K562 (cell line): ENCODE data around the gene KCTD7. TPM values are rescaled to one million over a fixed set of nuclear protein-coding genes. Genes with fewer than 3 reads are reported as not detected.

ENCODE experiments used
- AFF4 ChIP-seq: sonication (generic); formaldehyde crosslinking; IDR thresholded peaks from 2 replicates; pipeline ENCODE4 v1.8.0; 2023; ENCODE audit warnings: mild to moderate bottlenecking, missing genetic modification reagents
- CHD7 ChIP-seq: fragments of 200-600 bp; sonication (generic); IDR thresholded peaks from one replicate; pipeline ENCODE4 v1.6.1; 2012; ENCODE audit warnings: mild to moderate bottlenecking, low read depth, low read length, inconsistent platforms
- ETS2 ChIP-seq: IDR thresholded peaks from 2 replicates; pipeline ENCODE4 v1.6.1; 2016; ENCODE audit warnings: borderline replicate concordance, missing genetic modification characterization, mild to moderate bottlenecking, moderate library complexity, missing compliant biosample characterization; ENCODE audit not compliant: poor library complexity, severe bottlenecking
- GATAD2A ChIP-seq: fragments of 450-650 bp; IDR thresholded peaks from 2 replicates; pipeline ENCODE4 v1.6.1; 2017
- HMGN3 ChIP-seq: IDR thresholded peaks from 2 replicates; pipeline ENCODE4 v1.6.1; 2011; ENCODE audit warnings: borderline replicate concordance, low read depth, mild to moderate bottlenecking, mixed read lengths, low read length; ENCODE audit not compliant: insufficient read length; ENCODE audit errors: extremely low read depth
- PYGO2 ChIP-seq: fragments of 450-650 bp; IDR thresholded peaks from 2 replicates; pipeline ENCODE4 v1.6.1; 2016; ENCODE audit warnings: mild to moderate bottlenecking, missing genetic modification characterization, moderate library complexity, missing compliant biosample characterization
- RBM15 ChIP-seq: fragments of 200-400 bp; formaldehyde crosslinking; IDR thresholded peaks from 2 replicates; pipeline ENCODE4 v1.6.1; 2018; ENCODE audit warnings: mild to moderate bottlenecking, low read length, moderate library complexity; ENCODE audit not compliant: insufficient read depth
- RCOR1 ChIP-seq, 2 experiments: IDR thresholded peaks; 2 replicates each; pipeline ENCODE4 v1.6.1; 2012; ENCODE audit warnings: low read depth in 2 of 2, low read length in 2 of 2, borderline replicate concordance in 1 of 2, improper control_type of control experiment in 1 of 2
- SNRNP70 ChIP-seq: fragments of 200-400 bp; formaldehyde crosslinking; optimal IDR thresholded peaks from 2 replicates; pipeline ENCODE3; 2017; ENCODE audit warnings: low read depth, low read length
- TCF7 ChIP-seq: sonication (generic); IDR thresholded peaks from 2 replicates; pipeline ENCODE4 v1.6.1; 2016; ENCODE audit warnings: antibody characterized with exemption, borderline replicate concordance
- YBX1 ChIP-seq: fragments of 450-650 bp; IDR thresholded peaks from 2 replicates; pipeline ENCODE4 v1.7.1; 2016; ENCODE audit warnings: mild to moderate bottlenecking
- ZNF133 ChIP-seq: fragments of 250-450 bp; sonication (Bioruptor Pico); IDR thresholded peaks from 2 replicates; pipeline ENCODE4 v1.4.0; 2020; ENCODE audit warnings: mild to moderate bottlenecking
- polyA plus RNA-seq, 8 experiments: library from polyadenylated mRNA; depleted of rRNA in 4 of 8; stranded (reverse) in 5 of 8; unstranded in 3 of 8; fragments of >200 nt; fragmentation: Nextera tagmentation in 2 of 8; fragmentation: Illumina TruSeq in 1 of 8; extraction: Ambion mirVana in 2 of 8; extraction: Trizol in 1 of 8; gene quantifications; 2 replicates each; pipeline versions ENCODE4 v1.2.1 to v1.2.3, GENCODE V29; 2011 to 2014; ENCODE audit warnings: inconsistent platforms in 1 of 8, missing spikeins in 1 of 8
- total RNA-seq, 7 experiments: library from RNA; depleted of rRNA in 6 of 7; stranded (reverse); fragments of >200 nt in 6 of 7; fragmentation: Illumina TruSeq in 2 of 7; extraction: Trizol in 2 of 7; gene quantifications; 2 replicates each; pipeline versions ENCODE4 v1.2.1 to v1.2.3, GENCODE V29; 2011 to 2021; ENCODE audit warnings: low replicate concordance in 1 of 7

Gene KCTD7
- total and polyA plus RNA-seq, 9 of the 15 experiments (the other 6 are each of a cell fraction or from before 2014, with no cell fraction given) = 1.5 to 26.0 (median 9.0) TPM

DNA sequence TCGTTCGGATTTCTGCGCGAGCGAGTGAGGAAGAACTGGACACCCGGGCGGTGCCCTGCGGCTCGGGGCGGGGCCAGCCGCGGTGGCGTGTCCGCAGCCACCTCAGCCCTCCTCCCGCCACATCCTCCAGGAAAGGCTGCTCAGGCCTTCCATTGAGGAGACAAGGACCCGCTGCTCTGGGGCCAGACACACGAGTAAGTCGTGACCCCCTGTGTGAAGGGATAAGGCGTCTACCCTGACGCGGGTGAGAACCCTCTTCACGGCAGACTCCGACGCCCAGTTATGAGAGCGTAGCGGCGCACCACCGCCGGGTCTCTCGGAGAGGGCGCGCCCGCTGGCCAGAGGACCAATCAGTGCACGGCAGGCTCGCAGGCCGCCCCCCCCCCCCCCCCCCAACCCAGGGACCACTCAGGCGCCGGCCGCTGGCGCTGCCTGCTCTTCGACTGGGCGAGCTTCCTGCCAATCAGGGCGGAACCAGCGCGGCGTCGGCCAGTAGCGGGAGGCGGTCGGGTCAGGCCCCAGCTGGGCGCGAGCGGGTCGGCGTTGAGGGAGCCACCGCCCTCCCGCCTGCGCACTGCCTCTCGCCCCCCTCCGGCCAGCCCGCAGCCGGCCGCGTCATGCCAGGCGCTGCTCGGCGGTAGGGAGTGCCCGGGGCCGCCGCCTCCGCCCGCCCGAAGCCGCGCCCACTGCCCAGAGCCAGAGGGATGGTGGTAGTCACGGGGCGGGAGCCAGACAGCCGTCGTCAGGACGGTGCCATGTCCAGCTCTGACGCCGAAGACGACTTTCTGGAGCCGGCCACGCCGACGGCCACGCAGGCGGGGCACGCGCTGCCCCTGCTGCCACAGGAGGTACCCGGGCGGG is at the start of gene KCTD7 (continued):
- TF ChIP-seq CHD7 (no peak), RBM15 (no peak), HMGN3 (peak; percentile 72), SNRNP70 (no peak), PYGO2 (tag) (no peak), ZNF133 (CRISPR knock-in tag) (no peak), TCF7 (no peak), YBX1 (no peak), RCOR1 (IDR thresholded peaks at IDR 0.05; ENCODE audit: borderline replicate concordance in 1 of 2, low read depth in 2 of 2, low read length in 2 of 2) (no peak; a peak in 1 of 4 replicates), GATAD2A (no peak), AFF4 (CRISPR knock-in tag) (peak; percentile 94), ETS2 (no peak)
